Activated naive CD8-positive, alpha-beta T cell treated with anti-CD3 and anti-CD28 coated beads, Interleukin-2, amount 50 U/mL, for 16 hours (primary cell): ENCODE data around the gene CDK1.
"Not testable (repeated sequence)": the region's sequence is repeated elsewhere in the genome, so short reads cannot be mapped to it uniquely, and the experiment has no call there.

Experiments
- DNase-seq: peaks from one replicate; pipeline ENCODE4 v3.0.0-alpha.2; 2020; ENCODE audit warnings: low read depth, low spot score

The CDK1 gene

DNA sequence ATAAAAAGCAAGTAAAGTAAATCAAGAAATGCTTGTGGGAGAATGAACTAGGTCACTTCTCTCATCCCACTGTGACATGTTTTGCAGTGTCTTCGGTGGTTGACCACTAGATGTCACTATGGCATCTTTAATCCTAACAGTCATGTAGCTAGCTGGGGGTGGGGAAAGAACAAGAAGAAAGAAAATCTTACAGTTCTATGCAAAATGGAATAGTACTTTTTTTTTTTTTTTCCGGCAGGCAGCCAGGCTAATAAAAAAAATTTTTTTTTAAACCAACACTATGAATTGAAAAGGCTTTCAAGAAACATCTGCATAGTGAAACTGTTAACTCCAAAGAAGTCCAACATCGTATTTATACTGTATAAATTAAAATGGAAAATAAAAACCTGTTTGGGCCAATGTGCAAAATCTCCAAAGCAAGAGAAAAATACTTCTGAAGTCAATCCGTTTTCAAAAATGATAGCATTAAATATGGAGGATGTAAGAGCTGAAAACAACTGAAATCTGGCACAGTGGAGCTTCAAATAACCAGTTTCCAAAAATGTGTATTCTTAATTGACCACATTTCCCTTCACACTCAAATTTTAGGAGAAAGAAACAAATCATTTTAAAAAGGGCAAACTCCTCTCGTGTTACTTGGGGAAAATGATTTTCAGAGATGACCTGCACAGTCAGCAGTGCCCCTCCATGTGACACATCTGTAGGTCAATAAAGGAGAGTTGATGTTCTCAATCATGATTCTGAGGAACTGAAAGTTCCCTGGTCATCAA lies 38.5 kb downstream of the CDK1 start:
- peak; percentile 4 for DNase-seq

DNA sequence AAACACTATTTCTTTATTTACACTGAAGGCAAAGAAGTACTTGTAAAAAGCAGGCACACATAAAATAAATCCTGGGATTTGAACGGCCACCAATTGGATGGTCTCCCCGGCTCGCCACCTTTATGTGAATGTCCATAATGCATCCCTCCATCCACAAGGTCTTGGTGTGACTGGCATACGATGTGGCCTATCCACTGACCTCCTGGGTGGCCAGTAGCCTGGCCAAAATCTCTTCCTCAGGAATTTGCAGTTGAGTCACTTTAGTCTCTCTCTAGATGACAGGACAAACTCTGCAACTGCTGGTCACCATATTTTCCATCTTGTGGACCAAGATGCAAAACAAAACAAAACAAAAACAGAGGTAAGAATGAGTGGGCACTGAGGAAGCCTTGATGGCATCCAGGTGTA lies 39.1 kb downstream of the CDK1 start:
- no peak for DNase-seq

GRCh38 chr10:60818134-60818770 lies 40.0 kb downstream of the CDK1 start:
- DNase-seq: no peak

DNA sequence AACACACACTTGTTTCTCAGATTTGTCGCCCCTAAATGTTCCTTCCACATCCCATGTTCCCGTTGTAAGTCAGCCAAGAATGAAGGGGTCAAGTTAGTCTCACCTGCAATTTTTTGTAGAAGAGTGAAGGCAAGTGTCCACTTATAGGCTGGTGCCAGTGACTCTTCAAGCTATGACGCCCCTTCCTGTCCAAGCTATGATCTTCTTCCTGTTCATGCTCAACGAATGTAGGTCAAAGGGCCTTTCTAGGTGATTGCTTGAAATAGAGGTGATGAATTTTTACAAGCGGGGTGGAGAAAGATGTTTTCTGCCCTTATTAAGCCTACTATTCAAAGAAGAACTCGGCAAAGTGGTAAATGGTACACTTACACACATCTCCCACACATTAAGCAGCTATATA lies 41.0 kb downstream of the CDK1 start:
- no peak for DNase-seq

DNA sequence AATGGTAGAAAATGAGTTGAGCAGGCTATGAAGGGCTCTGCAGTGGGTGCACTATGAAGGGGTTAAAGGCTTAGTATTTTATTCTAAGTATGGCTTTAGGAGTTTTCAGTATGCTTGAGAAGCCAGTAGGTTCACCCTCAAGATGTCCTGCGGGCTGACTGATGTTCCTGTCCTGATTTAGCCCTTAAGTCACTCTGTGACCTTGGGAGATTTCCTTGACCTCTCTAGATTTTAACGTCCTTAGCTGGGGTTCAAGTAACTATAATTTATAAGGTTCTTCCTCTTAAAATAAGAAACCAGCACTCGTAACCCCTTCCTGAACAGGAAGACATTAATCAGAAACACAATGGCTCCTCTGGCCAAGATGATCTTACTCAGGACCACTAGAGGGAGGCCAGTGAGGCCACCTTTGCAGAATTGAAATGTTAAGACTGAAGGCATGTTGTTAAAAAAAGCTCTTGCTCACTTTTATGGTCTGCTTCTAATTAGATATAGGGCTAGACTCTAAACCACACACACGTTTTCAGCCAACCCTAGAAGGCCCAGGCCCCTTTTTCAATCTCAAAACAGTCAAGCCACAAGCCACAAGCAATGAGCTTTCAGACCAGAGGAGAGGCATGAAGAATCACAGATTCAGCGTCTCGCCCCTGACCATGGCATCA lies 41.9 kb downstream of the CDK1 start:
- DNase-seq: no peak

- no peak for DNase-seq
Measured at GRCh38 chr10:60821656-60822055, 43.4 kb downstream of the CDK1 start.

DNA sequence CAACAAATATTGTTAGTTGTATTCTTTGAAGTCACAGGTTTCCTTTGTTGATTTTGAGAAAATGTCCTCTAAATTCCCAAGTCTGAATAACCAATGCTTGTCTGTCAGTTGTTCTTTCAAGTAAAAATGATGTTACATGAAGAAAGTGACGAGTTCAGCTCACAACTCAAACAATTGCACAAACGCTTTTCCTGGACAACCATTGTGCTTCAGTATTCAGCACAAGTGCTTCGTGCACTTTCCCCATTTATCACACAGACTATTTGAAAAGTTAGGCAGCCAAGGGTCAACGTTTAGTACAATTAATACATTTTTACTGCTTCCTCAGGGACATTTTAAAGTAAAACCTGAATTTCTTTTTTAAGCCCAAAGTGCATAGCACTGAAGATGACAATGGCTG lies 44.5 kb downstream of the CDK1 start:
- no peak for DNase-seq

DNA sequence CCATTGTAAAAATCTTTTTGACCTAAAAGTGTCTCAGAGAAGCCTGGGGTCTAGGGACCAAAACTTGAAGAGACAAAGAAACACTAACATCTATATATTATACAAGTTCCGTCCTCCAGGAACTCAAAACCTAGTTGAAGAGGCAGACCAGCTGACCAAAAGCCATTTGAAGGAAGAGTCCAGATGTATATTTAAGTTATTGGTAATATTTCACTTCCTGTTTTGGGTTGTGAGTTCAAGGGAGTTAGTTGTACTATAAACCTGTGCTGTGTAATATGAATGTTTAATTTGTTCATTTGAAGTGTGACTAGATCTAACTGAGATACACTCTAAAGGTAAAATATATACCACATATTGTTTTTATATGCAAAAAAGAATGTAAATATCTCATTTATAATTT lies 45.0 kb downstream of the CDK1 start:
- DNase-seq: no peak

DNA sequence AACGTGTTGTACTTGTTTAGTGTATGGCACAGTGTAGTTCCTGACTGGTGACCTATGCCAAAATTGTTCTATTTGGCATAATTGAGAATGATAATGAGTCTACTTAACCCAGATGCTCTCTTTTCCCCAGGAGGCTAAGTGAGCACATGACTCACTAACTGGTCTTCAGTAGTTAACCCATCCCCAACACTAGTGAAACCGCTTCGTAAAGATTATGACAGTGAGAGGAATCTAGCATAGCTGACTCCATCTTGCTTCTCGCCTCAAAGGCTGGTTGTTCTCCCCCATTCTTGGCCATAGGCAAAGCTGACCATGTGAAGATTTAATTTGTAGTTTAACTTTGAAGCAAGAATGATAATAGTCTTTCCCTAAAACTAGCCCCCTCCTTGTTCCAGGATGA lies 47.2 kb downstream of the CDK1 start:
- no peak for DNase-seq

GRCh38 chr10:60827791-60828488 lies 49.7 kb downstream of the CDK1 start:
- no peak for DNase-seq

- DNase-seq: no peak
Measured at GRCh38 chr10:60828489-60828852, 50.2 kb downstream of the CDK1 start.

DNA sequence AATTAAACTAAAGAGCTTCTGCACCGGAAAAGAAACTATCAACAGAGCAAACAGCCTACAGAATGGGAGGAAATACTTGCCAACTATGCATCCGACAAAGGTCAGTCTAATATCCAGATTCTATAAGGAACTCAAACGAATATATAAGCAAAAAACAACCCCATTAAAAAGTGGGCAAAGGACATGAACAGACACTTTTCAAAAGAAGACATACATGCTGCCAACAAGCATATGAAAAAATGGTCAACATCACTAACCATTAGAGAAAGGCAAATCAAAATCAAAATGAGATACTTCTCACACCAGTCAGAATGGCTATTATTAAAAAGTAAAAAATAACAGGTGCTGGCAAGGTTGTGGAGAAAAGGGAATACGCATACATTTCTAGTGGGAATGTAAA lies 53.9 kb downstream of the CDK1 start:
- not testable (repeated sequence) for DNase-seq

GRCh38 chr10:60834401-60834800 lies 56.1 kb downstream of the CDK1 start:
- no peak for DNase-seq

GRCh38 chr10:60835049-60835448 lies 56.8 kb downstream of the CDK1 start:
- no peak for DNase-seq

- DNase-seq: not testable (repeated sequence)
Measured at GRCh38 chr10:60841227-60841626, 62.9 kb downstream of the CDK1 start.

GRCh38 chr10:60842694-60843093 lies 64.4 kb downstream of the CDK1 start:
- DNase-seq: no peak
